ENCODE results near the gene PERM1.

Gene PERM1

DNA sequence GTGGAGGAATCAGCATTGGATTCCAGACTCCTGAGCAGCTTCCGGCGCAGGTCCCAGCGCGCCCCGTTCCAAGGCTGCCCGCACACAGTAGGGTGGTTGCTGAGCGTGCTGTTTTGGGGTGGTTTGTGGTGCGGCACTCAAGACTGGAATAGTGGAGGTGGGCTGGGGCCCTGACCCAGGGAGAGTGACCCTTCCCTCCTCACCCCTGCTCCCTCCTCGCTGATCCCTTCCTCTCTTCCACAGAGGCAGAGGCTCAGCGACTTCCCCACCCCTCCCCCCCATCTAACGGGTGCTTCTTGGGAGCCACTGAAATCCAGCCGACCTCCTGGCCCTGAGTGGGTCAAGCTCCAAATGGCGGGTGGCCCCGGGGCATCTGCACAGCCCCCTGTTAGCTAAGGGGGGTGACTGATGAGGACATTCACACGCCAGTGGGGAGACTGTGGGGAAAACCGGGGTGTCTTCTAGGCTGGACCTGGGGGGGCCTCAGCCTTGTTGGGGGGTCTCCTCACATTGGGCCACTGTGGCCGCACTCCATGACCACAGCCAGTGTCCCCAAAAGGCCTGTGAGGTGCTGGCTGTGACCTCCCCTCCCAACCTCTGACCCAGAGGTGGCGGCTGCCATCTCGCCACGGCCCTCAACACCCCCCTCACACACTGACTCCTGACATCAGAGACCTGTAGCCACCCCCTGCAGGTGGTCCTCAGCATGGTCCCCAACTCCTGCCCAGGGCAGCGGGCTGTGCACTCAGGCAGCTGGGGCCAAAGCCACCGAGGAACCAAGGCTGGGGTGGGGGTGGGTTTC is 21.9 kb upstream of the PERM1 start:
- H3K4me3 ChIP-seq (ENCODE audit: severe bottlenecking) = no peak overlapping the region
- ATAC-seq (ENCODE audit: low read depth) = no peak
- no peak overlapping the region for H3K27ac ChIP-seq (ENCODE audit: poor library complexity, severe bottlenecking)
- DNase-seq (ENCODE audit: low spot score) = peak; percentile 29
- TF ChIP-seq, protein P1, sequence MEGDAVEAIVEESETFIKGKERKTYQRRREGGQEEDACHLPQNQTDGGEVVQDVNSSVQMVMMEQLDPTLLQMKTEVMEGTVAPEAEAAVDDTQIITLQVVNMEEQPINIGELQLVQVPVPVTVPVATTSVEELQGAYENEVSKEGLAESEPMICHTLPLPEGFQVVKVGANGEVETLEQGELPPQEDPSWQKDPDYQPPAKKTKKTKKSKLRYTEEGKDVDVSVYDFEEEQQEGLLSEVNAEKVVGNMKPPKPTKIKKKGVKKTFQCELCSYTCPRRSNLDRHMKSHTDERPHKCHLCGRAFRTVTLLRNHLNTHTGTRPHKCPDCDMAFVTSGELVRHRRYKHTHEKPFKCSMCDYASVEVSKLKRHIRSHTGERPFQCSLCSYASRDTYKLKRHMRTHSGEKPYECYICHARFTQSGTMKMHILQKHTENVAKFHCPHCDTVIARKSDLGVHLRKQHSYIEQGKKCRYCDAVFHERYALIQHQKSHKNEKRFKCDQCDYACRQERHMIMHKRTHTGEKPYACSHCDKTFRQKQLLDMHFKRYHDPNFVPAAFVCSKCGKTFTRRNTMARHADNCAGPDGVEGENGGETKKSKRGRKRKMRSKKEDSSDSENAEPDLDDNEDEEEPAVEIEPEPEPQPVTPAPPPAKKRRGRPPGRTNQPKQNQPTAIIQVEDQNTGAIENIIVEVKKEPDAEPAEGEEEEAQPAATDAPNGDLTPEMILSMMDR (IDR thresholded peaks at IDR 0.05; ENCODE audit: poor library complexity, severe bottlenecking) = no peak
- H3K4me1 ChIP-seq (ENCODE audit: insufficient read depth, poor library complexity, severe bottlenecking) = peaks cover 6% of the 10 kb centered on the region
- no peaks in the 10 kb centered on the region for H3K27me3 ChIP-seq (ENCODE audit: insufficient read depth, poor library complexity, severe bottlenecking)
- H3K36me3 ChIP-seq (ENCODE audit: low read depth) = no peaks in the 10 kb centered on the region
- no peaks in the 10 kb centered on the region for H3K9me3 ChIP-seq (ENCODE audit: severe bottlenecking)

DNA sequence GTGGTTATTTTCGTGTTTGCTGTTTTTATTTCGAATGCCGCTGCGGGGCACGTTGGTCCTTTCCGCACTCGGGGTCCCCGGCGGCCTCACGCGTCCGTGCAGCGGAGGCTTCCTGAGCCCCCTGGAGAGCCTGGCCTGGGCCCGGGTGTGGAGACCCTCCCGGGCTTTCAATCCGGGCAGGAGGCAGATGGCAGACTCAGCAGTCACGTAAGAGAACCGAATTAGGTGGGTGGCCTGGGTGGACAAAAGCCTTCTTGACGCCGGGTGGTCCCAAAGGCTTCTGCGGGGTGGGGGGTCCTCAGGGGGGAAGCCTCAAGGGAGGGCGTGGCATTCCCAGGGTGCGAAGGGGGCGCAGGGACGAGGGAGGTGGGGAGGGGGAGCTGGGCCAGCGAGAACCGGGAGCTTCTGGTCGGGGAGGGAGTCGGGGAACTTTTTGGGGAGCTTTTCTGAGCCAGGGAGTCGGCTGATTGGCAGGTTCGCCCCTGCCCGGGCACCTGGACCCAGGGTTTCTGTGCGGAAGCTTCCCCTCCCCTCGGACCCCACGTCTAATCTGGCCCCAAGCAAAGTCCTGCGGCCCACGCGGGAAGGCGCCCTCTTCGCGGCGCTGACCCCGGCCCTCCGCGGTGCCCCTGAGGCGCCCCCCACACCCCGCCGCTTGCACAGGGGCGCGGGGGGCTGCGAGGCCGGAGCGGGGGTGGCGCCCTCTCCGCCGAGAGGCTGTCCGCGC is 19.3 kb upstream of the PERM1 start:
- no peak for ATAC-seq (ENCODE audit: low read depth)
- Histone ChIP-seq H3K4me3 (ENCODE audit: severe bottlenecking) (peak overlapping the region; percentile 51), H3K4me1 (ENCODE audit: insufficient read depth, poor library complexity, severe bottlenecking) (no peaks in the 10 kb centered on the region), H3K9me3 (ENCODE audit: severe bottlenecking) (no peaks in the 10 kb centered on the region), H3K27me3 (ENCODE audit: insufficient read depth, poor library complexity, severe bottlenecking) (no peaks in the 10 kb centered on the region), H3K36me3 (ENCODE audit: low read depth) (no peaks in the 10 kb centered on the region), H3K27ac (ENCODE audit: poor library complexity, severe bottlenecking) (peak overlapping the region; percentile 76)
- TF ChIP-seq, protein P1 (IDR thresholded peaks at IDR 0.05; ENCODE audit: poor library complexity, severe bottlenecking) = no peak
- DNase-seq (ENCODE audit: low spot score) = peak; percentile 62

DNA sequence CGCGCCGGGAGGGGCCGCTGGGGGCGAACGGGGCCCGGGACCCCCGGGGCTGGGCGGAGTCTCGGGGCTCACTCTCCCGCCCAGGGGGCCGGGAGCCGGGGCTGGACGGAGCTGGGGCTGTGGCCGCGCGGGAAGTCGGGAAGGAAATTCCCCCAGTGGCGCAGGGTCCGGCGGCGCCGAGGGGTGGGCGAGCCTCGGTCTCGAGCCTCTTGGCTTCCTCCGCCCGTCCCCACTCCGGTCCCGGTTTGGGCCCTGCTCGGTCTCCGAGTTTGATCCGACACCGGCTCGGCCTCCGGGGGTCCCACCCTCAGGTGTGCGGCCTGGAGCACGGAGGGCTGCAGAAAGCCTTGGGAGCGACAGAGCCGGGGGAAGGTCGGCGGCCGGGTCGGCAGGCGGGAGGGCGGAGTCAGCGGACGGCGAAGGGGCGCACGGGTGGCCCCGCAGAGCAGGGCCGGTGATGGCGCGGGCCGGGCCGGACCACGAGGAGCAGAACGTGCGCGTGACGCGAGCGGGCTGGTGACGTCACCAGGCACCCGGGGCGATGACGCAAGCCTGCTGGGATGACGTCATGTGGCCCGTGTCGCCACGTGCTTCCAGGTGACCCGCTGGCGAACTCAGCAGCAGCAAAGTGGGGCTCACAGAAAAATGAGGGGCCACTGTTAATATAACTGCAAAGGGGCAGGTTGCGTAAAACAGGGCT is 18.6 kb upstream of the PERM1 start:
- H3K4me3 ChIP-seq (ENCODE audit: severe bottlenecking) = peak overlapping the region; percentile 51
- H3K36me3 ChIP-seq (ENCODE audit: low read depth) = no peaks in the 10 kb centered on the region
- H3K27ac ChIP-seq (ENCODE audit: poor library complexity, severe bottlenecking) = peak overlapping the region; percentile 76
- DNase-seq (ENCODE audit: low spot score) = peak; percentile 78
- TF ChIP-seq, protein P1 (IDR thresholded peaks at IDR 0.05; ENCODE audit: poor library complexity, severe bottlenecking) = no peak
- peak; percentile 46 for ATAC-seq (ENCODE audit: low read depth)
- H3K27me3 ChIP-seq (ENCODE audit: insufficient read depth, poor library complexity, severe bottlenecking) = no peaks in the 10 kb centered on the region
- peaks cover 5% of the 10 kb centered on the region for H3K4me1 ChIP-seq (ENCODE audit: insufficient read depth, poor library complexity, severe bottlenecking)
- H3K9me3 ChIP-seq (ENCODE audit: severe bottlenecking) = no peaks in the 10 kb centered on the region

DNA sequence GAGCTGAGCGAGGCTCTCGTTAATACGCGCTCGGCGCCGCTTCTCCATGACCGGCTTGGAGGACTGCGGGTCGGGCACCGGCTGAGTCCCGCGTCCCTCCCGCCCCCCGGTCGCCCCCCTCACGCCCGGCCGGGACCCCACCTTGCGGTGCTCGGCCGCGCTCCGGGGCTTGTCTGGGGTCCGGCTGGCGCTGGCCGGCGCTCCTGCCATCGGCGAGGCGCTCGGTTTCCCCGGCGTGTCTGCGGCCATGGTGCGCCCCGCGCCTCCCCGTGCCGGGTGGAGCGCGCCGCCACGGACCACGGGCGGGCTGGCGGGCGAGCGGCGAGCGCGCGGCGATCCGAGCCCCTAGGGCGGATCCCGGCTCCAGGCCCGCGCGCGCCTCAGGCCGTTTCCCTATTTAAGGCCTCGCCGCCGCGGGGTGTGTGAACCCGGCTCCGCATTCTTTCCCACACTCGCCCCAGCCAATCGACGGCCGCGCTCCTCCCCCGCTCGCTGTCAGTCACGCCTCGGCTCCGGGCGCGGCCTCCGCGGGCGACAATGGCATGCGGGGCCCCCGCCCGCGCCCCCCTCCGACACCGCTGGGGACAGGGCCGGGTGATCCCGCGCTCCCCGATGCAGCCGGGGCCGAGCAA is 17.9 kb upstream of the PERM1 start, which contains the start of gene HES4:
Gene HES4, minus strand, starts transcription at position 373 of the 632 bp plus-strand sequence. Its CDS starts 124 bp downstream, at position 249.
- H3K27me3 ChIP-seq (ENCODE audit: insufficient read depth, poor library complexity, severe bottlenecking) = no peaks in the 10 kb centered on the region
- peak within 1 kb of the TSS; percentile 51 for H3K4me3 ChIP-seq (ENCODE audit: severe bottlenecking)
- ATAC-seq (ENCODE audit: low read depth) = peak; percentile 46
- TF ChIP-seq, protein P1 (IDR thresholded peaks at IDR 0.05; ENCODE audit: poor library complexity, severe bottlenecking) = no peak
- no peaks in the 10 kb centered on the region for H3K36me3 ChIP-seq (ENCODE audit: low read depth)
- H3K9me3 ChIP-seq (ENCODE audit: severe bottlenecking) = no peaks in the 10 kb centered on the region
- DNase-seq (ENCODE audit: low spot score) = peak; percentile 93
- peak within 1 kb of the TSS; percentile 76 for H3K27ac ChIP-seq (ENCODE audit: poor library complexity, severe bottlenecking)
- peaks cover 5% of the 10 kb centered on the region for H3K4me1 ChIP-seq (ENCODE audit: insufficient read depth, poor library complexity, severe bottlenecking)

Measured in RWPE2 (cell line).